Cardiac muscle cell (in vitro differentiated cells and primary cell): ENCODE data around the gene SH3TC1. TPM values are rescaled to one million over a fixed set of nuclear protein-coding genes. Genes with fewer than 3 reads are reported as not detected.
A peak's percentile ranks its signal among the peaks of the same experiment; 100 is the strongest.

Experiments
- DNase-seq, 2 donors: peaks; one replicate each; pipeline versions ENCODE4 v3.0.0 to v3.0.0-alpha.2; 2010 to 2017; ENCODE audit warnings: low read depth in 1 of 2, low spot score in 1 of 2
- H3K27ac ChIP-seq: fragments of 200-600 bp; sonication (generic); 2 replicates; pipeline ENCODE4 v1.5.1; 2016
- H3K27me3 ChIP-seq: fragments of 200-600 bp; sonication (generic); 2 replicates; pipeline ENCODE4 v1.6.0; 2016; ENCODE audit warnings: control low read depth
- H3K36me3 ChIP-seq: fragments of 200-600 bp; sonication (generic); 2 replicates; pipeline ENCODE4 v1.5.1; 2016; ENCODE audit warnings: control low read depth
- H3K4me1 ChIP-seq: fragments of 200-600 bp; sonication (generic); 2 replicates; pipeline ENCODE4 v1.8.1; 2017; ENCODE audit warnings: low read depth, mild to moderate bottlenecking, mixed run types
- H3K4me3 ChIP-seq: fragments of 200-600 bp; sonication (generic); 2 replicates; pipeline ENCODE4 v1.5.1; 2016; ENCODE audit warnings: mild to moderate bottlenecking
- H3K9me3 ChIP-seq: fragments of 200-600 bp; sonication (generic); 2 replicates; pipeline ENCODE4 v1.5.1; 2017; ENCODE audit warnings: low read depth, mild to moderate bottlenecking, control low read depth
- polyA plus RNA-seq: library from polyadenylated mRNA; unstranded; fragments of >200 nt; fragmentation: Nextera tagmentation; extraction: Ambion mirVana; gene quantifications from 2 replicates; pipeline ENCODE4 v1.2.1, GENCODE V29; 2016
- total RNA-seq: library from RNA; depleted of rRNA; stranded (reverse); fragments of >200 nt; gene quantifications from 2 replicates; pipeline ENCODE4 v1.2.3, GENCODE V29; 2016
- TF ChIP-seq, protein P1 (sequence below): IDR thresholded peaks from 2 replicates; pipeline ENCODE4 v1.5.1; 2012; ENCODE audit warnings: low read depth, mild to moderate bottlenecking, low read length

The SH3TC1 gene
- total and polyA plus RNA-seq, 2 experiments from 2014 or later, result 0.57 to 3.8 TPM

DNA sequence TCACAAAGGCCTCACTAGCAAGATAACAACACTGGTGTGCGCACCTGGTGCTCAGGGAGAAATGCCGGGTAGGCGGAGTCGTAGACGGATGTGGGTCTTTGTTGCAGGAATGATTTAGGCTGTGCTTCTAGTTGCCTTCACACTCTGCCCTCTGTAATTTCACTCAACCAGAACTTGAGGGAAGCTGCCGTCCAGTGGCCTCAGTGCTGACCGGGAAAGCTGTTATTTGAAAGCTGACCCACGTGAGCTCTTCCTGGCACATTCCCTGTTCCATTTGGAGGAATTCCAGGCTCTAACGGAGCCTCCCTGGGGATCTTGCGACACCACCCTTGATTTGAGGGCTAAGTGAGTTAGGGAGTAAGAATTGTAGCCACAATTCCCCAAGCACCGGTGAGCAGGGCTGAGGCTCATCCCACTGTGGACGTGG is 15.9 kb downstream of the SH3TC1 start:
- no peaks in the 10 kb centered on the region for H3K36me3 ChIP-seq
- no peak overlapping the region for H3K27ac ChIP-seq
- no peaks in the 10 kb centered on the region for H3K9me3 ChIP-seq
- TF ChIP-seq, protein P1, sequence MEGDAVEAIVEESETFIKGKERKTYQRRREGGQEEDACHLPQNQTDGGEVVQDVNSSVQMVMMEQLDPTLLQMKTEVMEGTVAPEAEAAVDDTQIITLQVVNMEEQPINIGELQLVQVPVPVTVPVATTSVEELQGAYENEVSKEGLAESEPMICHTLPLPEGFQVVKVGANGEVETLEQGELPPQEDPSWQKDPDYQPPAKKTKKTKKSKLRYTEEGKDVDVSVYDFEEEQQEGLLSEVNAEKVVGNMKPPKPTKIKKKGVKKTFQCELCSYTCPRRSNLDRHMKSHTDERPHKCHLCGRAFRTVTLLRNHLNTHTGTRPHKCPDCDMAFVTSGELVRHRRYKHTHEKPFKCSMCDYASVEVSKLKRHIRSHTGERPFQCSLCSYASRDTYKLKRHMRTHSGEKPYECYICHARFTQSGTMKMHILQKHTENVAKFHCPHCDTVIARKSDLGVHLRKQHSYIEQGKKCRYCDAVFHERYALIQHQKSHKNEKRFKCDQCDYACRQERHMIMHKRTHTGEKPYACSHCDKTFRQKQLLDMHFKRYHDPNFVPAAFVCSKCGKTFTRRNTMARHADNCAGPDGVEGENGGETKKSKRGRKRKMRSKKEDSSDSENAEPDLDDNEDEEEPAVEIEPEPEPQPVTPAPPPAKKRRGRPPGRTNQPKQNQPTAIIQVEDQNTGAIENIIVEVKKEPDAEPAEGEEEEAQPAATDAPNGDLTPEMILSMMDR, result no peak
- H3K4me1 ChIP-seq, result no peaks in the 10 kb centered on the region
- H3K27me3 ChIP-seq, result no peaks in the 10 kb centered on the region
- H3K4me3 ChIP-seq, result no peak overlapping the region
- peak; percentile 46 to 94 for DNase-seq

DNA sequence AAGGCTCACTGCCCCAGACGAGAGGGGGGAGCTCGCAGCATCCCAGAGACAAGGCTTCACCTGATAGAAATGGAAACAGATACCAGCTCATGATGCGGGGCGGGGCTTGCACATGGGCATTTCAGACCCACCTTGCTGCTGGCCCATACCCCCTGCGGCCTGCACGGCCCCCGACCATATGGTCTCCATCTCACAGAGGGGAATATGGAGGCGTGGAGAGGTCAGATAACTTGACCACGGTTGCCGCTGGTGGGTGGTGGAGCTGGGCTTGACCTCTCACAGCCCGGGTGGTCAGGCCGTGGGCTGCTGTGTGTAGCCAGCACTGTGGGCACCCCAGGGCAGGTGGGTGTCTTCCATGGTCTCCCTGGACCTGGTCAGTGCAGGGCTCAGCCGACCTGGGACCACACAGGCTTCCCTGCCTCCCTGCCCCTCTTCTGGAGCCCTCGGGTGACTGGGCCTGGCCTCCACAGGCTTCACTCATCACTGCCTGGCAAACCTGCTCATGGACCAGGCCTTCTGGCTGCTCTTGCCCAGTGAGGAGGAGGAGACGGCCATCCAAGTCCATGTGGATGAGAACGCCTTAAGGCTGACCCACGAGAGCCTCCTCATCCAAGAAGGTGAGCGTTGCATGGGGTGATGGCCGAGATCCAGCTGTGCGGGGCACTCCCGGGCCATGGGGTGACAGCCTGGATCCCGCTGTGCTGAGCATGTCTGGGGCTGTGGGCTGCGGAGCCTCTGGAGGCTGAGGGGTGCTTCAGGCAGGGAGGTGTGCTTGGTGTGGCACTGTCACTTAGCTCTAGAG is 16.8 kb downstream of the SH3TC1 start:
- Histone ChIP-seq H3K4me3 (no peak overlapping the region), H3K4me1 (no peaks in the 10 kb centered on the region), H3K9me3 (no peaks in the 10 kb centered on the region), H3K27me3 (no peaks in the 10 kb centered on the region), H3K27ac (no peak overlapping the region), H3K36me3 (no peaks in the 10 kb centered on the region)
- TF ChIP-seq, protein P1, result no peak
- DNase-seq, result no peak

DNA sequence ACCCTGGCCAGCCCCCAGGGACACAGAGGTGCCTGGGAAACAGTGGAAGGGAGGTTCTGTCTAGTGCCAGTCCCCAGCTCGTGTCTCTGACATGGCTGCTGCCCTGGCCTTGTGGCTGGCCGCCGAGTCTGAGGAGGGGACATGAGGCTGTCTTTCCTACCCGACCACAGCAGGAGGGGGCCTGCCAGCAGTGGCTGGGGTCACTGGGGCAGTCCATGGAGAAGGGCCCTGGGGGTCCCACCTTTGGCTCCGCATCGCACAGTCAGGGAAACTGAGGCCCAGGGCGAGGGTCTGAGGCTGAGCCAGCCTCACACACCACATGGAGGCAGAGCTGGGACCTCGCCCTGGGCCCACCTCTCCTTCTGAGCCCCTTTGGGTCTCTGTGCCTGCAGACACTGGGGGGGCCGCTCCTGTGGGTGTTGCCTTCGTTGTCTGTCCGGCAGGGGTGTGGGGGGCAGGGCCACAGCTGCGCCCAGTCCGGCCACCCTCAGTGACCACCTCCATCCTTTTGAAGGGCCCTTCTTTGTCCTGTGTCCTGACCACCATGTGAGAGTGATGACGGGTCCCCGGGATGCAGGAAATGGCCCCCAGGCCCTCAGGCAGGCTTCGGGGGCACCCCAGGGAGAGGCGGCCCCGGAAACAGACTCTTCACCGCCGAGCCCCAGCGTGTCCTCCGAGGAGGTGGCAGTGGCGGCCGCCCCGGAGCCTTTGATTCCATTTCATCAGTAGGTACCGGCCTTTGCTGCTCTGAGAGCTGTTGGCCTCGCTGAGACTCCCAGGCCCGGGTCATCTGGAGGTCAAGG is 17.6 kb downstream of the SH3TC1 start:
- DNase-seq, result no peak
- Histone ChIP-seq H3K9me3 (no peaks in the 10 kb centered on the region), H3K4me1 (no peaks in the 10 kb centered on the region), H3K4me3 (no peak overlapping the region), H3K36me3 (no peaks in the 10 kb centered on the region), H3K27me3 (no peaks in the 10 kb centered on the region), H3K27ac (no peak overlapping the region)
- TF ChIP-seq, protein P1, result no peak

DNA sequence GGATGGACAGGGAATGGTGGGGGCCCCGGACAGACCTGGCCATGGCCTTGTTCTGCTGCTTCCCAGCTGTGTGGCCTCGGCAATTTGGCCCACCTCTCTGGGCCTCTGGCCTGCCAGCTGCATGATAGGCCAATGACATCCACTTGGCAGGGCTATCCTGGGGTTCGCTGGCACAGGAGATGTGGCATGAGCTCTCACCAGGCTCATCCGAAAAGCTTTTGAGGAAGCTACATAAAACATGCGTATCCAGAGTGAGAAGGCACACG is 18.1 kb downstream of the SH3TC1 start:
- Histone ChIP-seq H3K27ac (no peak overlapping the region), H3K36me3 (no peaks in the 10 kb centered on the region), H3K4me1 (no peaks in the 10 kb centered on the region), H3K4me3 (no peak overlapping the region), H3K27me3 (no peaks in the 10 kb centered on the region), H3K9me3 (no peaks in the 10 kb centered on the region)
- DNase-seq, result no peak
- TF ChIP-seq, protein P1, result no peak

DNA sequence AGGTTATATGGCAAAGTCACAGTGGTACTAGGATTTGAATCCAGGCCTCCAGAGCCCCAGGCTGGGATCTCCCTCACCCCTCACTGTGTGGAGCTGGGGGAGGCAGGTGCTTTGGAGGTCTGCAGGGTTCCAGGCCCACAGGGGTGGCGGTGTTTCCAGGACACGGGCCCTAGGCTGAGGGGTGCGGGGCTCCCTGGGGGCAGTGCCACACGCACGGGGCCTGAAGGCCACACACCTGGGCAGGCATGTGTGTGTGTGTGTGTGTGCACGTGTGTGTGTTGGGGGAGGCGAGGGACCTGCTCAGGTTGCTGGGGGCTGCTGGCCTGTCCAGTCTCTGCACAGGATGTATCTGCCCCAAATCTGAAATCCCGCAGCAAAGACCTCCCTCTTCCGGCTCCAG is 18.8 kb downstream of the SH3TC1 start:
- Histone ChIP-seq H3K27ac (no peak overlapping the region), H3K4me3 (no peak overlapping the region), H3K9me3 (no peaks in the 10 kb centered on the region), H3K27me3 (no peaks in the 10 kb centered on the region), H3K36me3 (no peaks in the 10 kb centered on the region), H3K4me1 (no peaks in the 10 kb centered on the region)
- no peak for DNase-seq
- TF ChIP-seq, protein P1, result no peak
